Natural killer cell (primary cell): Measurements from ENCODE around the gene BTD. TPM values are rescaled to one million over a fixed set of nuclear protein-coding genes. Genes with fewer than 3 reads are reported as not detected.

Source experiments
- ATAC-seq, 3 donors: fragments of 150-1000 bp in 2 of 3; fragments of 200-7000 bp in 1 of 3; cut with Tn5 transposase; 1 replicate in 1 of 3; 2 replicates in 2 of 3; pipeline ENCODE4 v1.10.0; 2021; ENCODE audit warnings: mild to moderate bottlenecking in 2 of 3, moderate library complexity in 2 of 3
- DNase-seq, 2 donors: peaks; one replicate each; pipeline versions ENCODE4 v3.0.0 to v3.0.0-alpha.2; 2013 to 2021; ENCODE audit warnings: mixed read lengths in 1 of 2
- H3K27ac ChIP-seq: one replicate; pipeline ENCODE4 v1.5.1; 2013; ENCODE audit warnings: mild to moderate bottlenecking, low read length
- H3K27me3 ChIP-seq: one replicate; pipeline ENCODE4 v1.6.1; 2013; ENCODE audit warnings: low read length; ENCODE audit not compliant: control insufficient read depth, insufficient read depth
- H3K36me3 ChIP-seq: one replicate; pipeline ENCODE4 v1.6.1; 2013; ENCODE audit warnings: low read length; ENCODE audit not compliant: control insufficient read depth, insufficient read depth
- H3K4me1 ChIP-seq: one replicate; pipeline ENCODE4 v1.6.1; 2013; ENCODE audit warnings: low read length; ENCODE audit not compliant: control insufficient read depth, insufficient read depth
- H3K4me3 ChIP-seq: one replicate; pipeline ENCODE4 v1.5.1; 2013; ENCODE audit warnings: low read length
- H3K9me3 ChIP-seq: one replicate; pipeline ENCODE4 v1.6.1; 2013; ENCODE audit warnings: low read length; ENCODE audit not compliant: control insufficient read depth, insufficient read depth
- H3K27ac Mint-ChIP-seq, 2 donors: one replicate each; pipeline ENCODE4 v1.8.0; 2022; ENCODE audit warnings: mild to moderate bottlenecking in 2 of 2, mixed read lengths in 2 of 2, moderate library complexity in 1 of 2
- H3K27me3 Mint-ChIP-seq, 2 donors: one replicate each; pipeline ENCODE4 v1.8.0; 2022; ENCODE audit warnings: low read depth in 2 of 2, mixed read lengths in 2 of 2
- H3K36me3 Mint-ChIP-seq: one replicate; pipeline ENCODE4 v1.8.0; 2022; ENCODE audit warnings: mixed read lengths
- H3K4me1 Mint-ChIP-seq, 2 donors: one replicate each; pipeline ENCODE4 v1.8.0; 2022; ENCODE audit warnings: mixed read lengths in 2 of 2
- H3K4me3 Mint-ChIP-seq: one replicate; pipeline ENCODE4 v1.8.0; 2022; ENCODE audit warnings: mild to moderate bottlenecking, moderate library complexity, mixed read lengths
- H3K9me3 Mint-ChIP-seq, 2 donors: one replicate each; pipeline ENCODE4 v1.8.0; 2022; ENCODE audit warnings: mixed read lengths in 2 of 2
- CTCF ChIP-seq: fragments of 200-600 bp; IDR thresholded peaks from one replicate; pipeline ENCODE4 v1.8.0; 2022; ENCODE audit warnings: antibody characterized with exemption
- WGBS: methylation state at CpG from one replicate; pipeline ENCODE4 v1.1.7; 2013; ENCODE audit warnings: missing lambda C conversion rate; ENCODE audit not compliant: insufficient coverage; 5-methylcytosine and 5-hydroxymethylcytosine counted together
- intact Hi-C: fragments of 100-400 bp; cut with micrococcal nuclease; formaldehyde crosslinking; loops from one replicate; pipeline ENCODE4 v1.14.2; 2022
- total RNA-seq, 4 donors: library from RNA; stranded (reverse); fragments of 120-200 nt in 1 of 4; gene quantifications; one replicate each; pipeline versions ENCODE4 v1.2.3 to v1.2.4, GENCODE V29; 2013 to 2022

The BTD gene
- total RNA-seq, 3 donors from 2014 or later (not counting 1 experiment from before 2014, with no cell fraction given): 19.9 to 27.5 (median 23.6) TPM

- no peaks in the 10 kb centered on the region for H3K9me3 Mint-ChIP-seq
- no peak for ATAC-seq
Measured at GRCh38 chr3:15690748-15691147, 89.2 kb downstream of the BTD start.

GRCh38 chr3:15693355-15693754 lies 91.8 kb downstream of the BTD start:
- Mint-ChIP-seq H3K4me1 (no peaks in the 10 kb centered on the region), H3K9me3 (no peaks in the 10 kb centered on the region), H3K4me3 (no peak overlapping the region), H3K27ac (no peak overlapping the region), H3K36me3 (peaks cover 8% of the 10 kb centered on the region), H3K27me3 (no peaks in the 10 kb centered on the region)
- Histone ChIP-seq H3K4me1 (no peaks in the 10 kb centered on the region), H3K9me3 (no peaks in the 10 kb centered on the region), H3K4me3 (no peak overlapping the region), H3K36me3 (peaks cover 27% of the 10 kb centered on the region), H3K27ac (no peak overlapping the region), H3K27me3 (no peaks in the 10 kb centered on the region)
- WGBS: no CpG with 5 or more reads among the region's 1 CpG
- intact Hi-C loops: no loop called here
- peak in 1 of 3 donors; percentile 41 for ATAC-seq
- peak in 1 of 2 donors; percentile 14 for DNase-seq
- TF ChIP-seq CTCF: peak; percentile 11

More at GRCh38 chr3:15690748-15691147, 89.2 kb downstream of the BTD start:
- no peaks in the 10 kb centered on the region for H3K27me3 ChIP-seq
- Mint-ChIP-seq H3K27ac (no peak overlapping the region), H3K4me1 (no peaks in the 10 kb centered on the region), H3K4me3 (no peak overlapping the region), H3K36me3 (peaks cover 15% of the 10 kb centered on the region), H3K27me3 (no peaks in the 10 kb centered on the region)
- WGBS: 90% methylated on average over 4 of the region's 5 CpGs
- H3K36me3 ChIP-seq: peaks cover 42% of the 10 kb centered on the region
- no peak overlapping the region for H3K27ac ChIP-seq
- no peaks in the 10 kb centered on the region for H3K4me1 ChIP-seq
- TF ChIP-seq CTCF: no peak
- H3K9me3 ChIP-seq: no peaks in the 10 kb centered on the region
- no peak overlapping the region for H3K4me3 ChIP-seq
- DNase-seq: no peak
- intact Hi-C loops: no loop called here

- Mint-ChIP-seq H3K9me3 (no peaks in the 10 kb centered on the region), H3K36me3 (peaks cover 2% of the 10 kb centered on the region), H3K27me3 (no peaks in the 10 kb centered on the region), H3K4me3 (no peak overlapping the region), H3K27ac (no peak overlapping the region), H3K4me1 (no peaks in the 10 kb centered on the region)
- no peak for TF ChIP-seq CTCF
- ATAC-seq: no peak
- intact Hi-C loops: no loop called here
- no peak for DNase-seq
- Histone ChIP-seq H3K4me3 (no peak overlapping the region), H3K9me3 (no peaks in the 10 kb centered on the region), H3K27ac (no peak overlapping the region), H3K4me1 (no peaks in the 10 kb centered on the region), H3K27me3 (no peaks in the 10 kb centered on the region), H3K36me3 (peaks cover 19% of the 10 kb centered on the region)
- 93% methylated on average over 1 of the region's 1 CpG for WGBS
Measured at GRCh38 chr3:15694628-15695027, 93.1 kb downstream of the BTD start.

Other genes starting within 250 kb of the BTD start
- 10 to 100 TPM in 2 of 3 donors, 1 to 10 TPM in 1; 9.8 to 13.3 (median 11.8) TPM for gene METTL6, start 174.2 kb upstream of the BTD start, total RNA-seq
- gene EAF1, start 174.1 kb upstream of the BTD start, total RNA-seq: 10 to 100 TPM; 39.7 to 45.8 (median 41.5) TPM
- 10 to 100 TPM; 37.7 to 60.7 (median 55.8) TPM for gene COLQ, start 80.0 kb upstream of the BTD start, total RNA-seq
- 10 to 100 TPM; 36.7 to 39.8 (median 37.3) TPM for gene HACL1, start 176 bp upstream of the BTD start, total RNA-seq
- gene ANKRD28, start 196.2 kb downstream of the BTD start, total RNA-seq: 10 to 100 TPM; 58.0 to 99.7 (median 91.7) TPM